Measurements from ENCODE around the gene LGR5. TPM values are rescaled to one million over a fixed set of nuclear protein-coding genes. Genes with fewer than 3 reads are reported as not detected.

LGR5 gene
- total and polyA plus RNA-seq, 10 donors, result 0.02 to 0.19 (median 0.02) TPM; not detected in 7

DNA sequence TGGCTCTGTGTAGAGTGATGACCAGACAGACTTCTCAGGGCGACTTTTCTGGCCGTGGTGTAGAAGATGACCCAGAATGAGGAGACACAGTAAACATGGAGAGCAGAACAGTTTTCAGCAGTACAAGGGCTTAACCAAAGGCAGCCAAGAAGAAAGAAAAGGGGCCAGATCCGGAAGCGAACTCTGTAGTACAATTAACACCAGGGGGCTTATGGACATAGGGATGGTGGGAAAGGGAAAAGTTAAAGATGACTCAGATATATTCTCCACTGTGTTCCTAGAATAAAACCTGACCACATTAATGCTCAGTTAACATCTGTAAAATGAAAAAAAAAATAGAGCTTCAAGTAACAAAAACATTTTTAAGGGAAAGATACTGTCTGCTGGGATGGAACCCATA is 60.2 kb downstream of the LGR5 start:
- H3K9me3 ChIP-seq, result peaks cover 0 to 9% (median 5%) of the 10 kb centered on the region in 8 donors
- no peak overlapping the region for H3K27ac ChIP-seq
- TF ChIP-seq, protein P1, sequence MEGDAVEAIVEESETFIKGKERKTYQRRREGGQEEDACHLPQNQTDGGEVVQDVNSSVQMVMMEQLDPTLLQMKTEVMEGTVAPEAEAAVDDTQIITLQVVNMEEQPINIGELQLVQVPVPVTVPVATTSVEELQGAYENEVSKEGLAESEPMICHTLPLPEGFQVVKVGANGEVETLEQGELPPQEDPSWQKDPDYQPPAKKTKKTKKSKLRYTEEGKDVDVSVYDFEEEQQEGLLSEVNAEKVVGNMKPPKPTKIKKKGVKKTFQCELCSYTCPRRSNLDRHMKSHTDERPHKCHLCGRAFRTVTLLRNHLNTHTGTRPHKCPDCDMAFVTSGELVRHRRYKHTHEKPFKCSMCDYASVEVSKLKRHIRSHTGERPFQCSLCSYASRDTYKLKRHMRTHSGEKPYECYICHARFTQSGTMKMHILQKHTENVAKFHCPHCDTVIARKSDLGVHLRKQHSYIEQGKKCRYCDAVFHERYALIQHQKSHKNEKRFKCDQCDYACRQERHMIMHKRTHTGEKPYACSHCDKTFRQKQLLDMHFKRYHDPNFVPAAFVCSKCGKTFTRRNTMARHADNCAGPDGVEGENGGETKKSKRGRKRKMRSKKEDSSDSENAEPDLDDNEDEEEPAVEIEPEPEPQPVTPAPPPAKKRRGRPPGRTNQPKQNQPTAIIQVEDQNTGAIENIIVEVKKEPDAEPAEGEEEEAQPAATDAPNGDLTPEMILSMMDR (IDR thresholded peaks at IDR 0.05 in 8 of 11, conservative IDR thresholded peaks at IDR 0.05 in 3 of 11), result no peak
- no peak for TF ChIP-seq POLR2A (IDR thresholded peaks at IDR 0.05)
- TF ChIP-seq POLR2AphosphoS5 (IDR thresholded peaks at IDR 0.05), result no peak
- intact Hi-C loops (cut with DNase I; ENCODE audit: low total_unique reads), result no loop called here
- no peak for DNase-seq
- H3K4me1 ChIP-seq, result peaks cover 0 to 6% (median 0%) of the 10 kb centered on the region in 6 donors
- WGBS, 5 donors, result 91 to 98% (median 94%) methylated on average over 4 of the region's 4 CpGs
- H3K36me3 ChIP-seq, result no peaks in the 10 kb centered on the region
- H3K27me3 ChIP-seq (replicated peaks in 1 of 7), result no peaks in the 10 kb centered on the region
- no peak overlapping the region for H3K4me3 ChIP-seq

DNA sequence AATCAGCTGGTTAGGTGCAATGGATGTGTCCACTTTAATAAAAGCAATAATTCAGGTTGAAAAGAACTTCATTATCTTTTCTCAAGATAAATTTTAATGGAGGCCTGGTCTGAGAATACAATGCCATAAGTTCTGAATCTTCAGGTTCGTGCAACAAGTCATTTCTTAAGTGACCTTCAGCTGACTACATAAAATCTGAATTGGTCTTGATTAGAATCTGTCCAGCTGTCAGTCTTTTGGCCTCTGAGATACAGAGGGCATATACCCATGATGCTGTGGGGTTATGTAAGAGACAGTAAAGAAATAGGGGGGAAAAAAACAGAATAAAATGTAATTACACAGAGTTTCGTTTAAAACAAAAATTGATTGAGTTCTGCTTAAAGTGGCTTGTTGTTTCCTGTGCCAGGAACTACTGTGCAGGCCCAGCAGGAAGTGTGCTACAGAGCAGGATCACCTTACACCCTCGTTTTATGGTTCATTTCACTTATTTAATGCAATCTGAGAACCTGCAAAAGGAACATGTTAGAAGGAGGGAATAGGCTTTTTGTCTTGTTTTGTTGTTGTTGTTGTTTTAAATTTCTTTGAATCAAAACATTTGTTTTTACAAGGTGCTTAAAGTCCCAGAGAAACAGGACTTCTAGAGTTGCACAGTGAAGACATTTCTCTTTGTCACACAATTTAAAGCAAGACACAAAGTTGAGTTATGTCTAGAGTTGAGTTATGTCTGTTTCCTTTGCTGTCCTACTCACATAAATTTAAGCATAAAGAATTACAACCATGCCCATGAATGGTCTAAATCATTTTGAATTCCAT is 64.2 kb downstream of the LGR5 start:
- 8 to 14% (median 11%) methylated on average over 3 of the region's 3 CpGs for WGBS, 5 donors
- Histone ChIP-seq H3K27ac (peak overlapping the region in 1 of 8 donors; percentile 45), H3K9me3 (no peaks in the 10 kb centered on the region), H3K36me3 (no peaks in the 10 kb centered on the region), H3K27me3 (replicated peaks in 1 of 7) (no peaks in the 10 kb centered on the region), H3K4me1 (peaks cover 0 to 6% (median 0%) of the 10 kb centered on the region in 6 donors), H3K4me3 (no peak overlapping the region)
- DNase-seq, result no peak
- TF ChIP-seq POLR2A (IDR thresholded peaks at IDR 0.05) (no peak), POLR2AphosphoS5 (IDR thresholded peaks at IDR 0.05) (no peak)
- TF ChIP-seq, protein P1 (IDR thresholded peaks at IDR 0.05 in 8 of 11, conservative IDR thresholded peaks at IDR 0.05 in 3 of 11), result no peak
- intact Hi-C loops (cut with DNase I; ENCODE audit: low total_unique reads), result no loop called here

DNA sequence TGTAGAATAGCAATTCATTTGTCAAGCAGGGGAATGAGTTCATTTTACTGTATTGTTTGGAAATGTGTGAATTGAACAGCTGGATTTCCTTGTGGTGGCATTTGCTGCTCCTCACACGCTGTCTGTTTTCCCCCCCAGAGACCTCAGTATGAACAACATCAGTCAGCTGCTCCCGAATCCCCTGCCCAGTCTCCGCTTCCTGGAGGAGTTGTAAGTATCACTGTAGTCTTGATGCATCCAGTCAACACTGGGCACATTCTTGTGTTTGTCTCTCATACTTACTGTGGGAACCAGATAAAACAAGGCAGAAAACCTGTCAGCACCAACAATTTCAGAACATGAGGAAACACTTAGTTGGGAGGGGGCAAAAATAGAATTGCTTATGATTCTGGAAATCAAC is 64.9 kb downstream of the LGR5 start:
- 39 to 71% (median 49%) methylated on average over 3 of the region's 3 CpGs for WGBS, 5 donors
- H3K36me3 ChIP-seq, result no peaks in the 10 kb centered on the region
- peaks cover 0 to 6% (median 0%) of the 10 kb centered on the region in 6 donors for H3K4me1 ChIP-seq
- DNase-seq, result no peak
- intact Hi-C loops (cut with DNase I; ENCODE audit: low total_unique reads), result no loop called here
- no peak for TF ChIP-seq POLR2A (IDR thresholded peaks at IDR 0.05)
- TF ChIP-seq, protein P1 (IDR thresholded peaks at IDR 0.05 in 8 of 11, conservative IDR thresholded peaks at IDR 0.05 in 3 of 11), result no peak
- H3K27ac ChIP-seq, result no peak overlapping the region
- no peaks in the 10 kb centered on the region for H3K27me3 ChIP-seq (replicated peaks in 1 of 7)
- no peak overlapping the region for H3K4me3 ChIP-seq
- no peaks in the 10 kb centered on the region for H3K9me3 ChIP-seq

DNA sequence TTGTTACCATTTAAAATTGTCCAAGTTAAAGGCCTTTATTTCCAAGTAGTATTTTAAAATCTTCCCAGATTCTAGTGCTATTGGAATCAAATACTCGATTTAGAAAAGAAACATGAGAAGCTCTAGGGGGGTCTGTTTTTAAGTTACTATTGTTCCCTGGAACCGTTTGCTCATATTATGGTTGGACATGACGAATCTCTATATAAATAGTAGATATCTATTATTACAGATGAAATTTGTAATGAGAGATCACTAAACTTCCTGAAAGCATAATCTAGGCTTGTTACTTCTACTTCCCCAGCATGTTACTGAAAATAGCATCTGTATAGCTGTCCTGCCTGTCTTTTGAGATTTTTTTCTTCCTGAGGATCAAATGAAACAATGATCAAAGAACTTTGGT is 70.1 kb downstream of the LGR5 start:
- WGBS, 5 donors, result 73 to 83% (median 75%) methylated on average over 3 of the region's 3 CpGs
- DNase-seq, result no peak
- no peak for TF ChIP-seq POLR2AphosphoS5 (IDR thresholded peaks at IDR 0.05)
- TF ChIP-seq, protein P1 (IDR thresholded peaks at IDR 0.05 in 8 of 11, conservative IDR thresholded peaks at IDR 0.05 in 3 of 11), result no peak
- no peak for TF ChIP-seq POLR2A (IDR thresholded peaks at IDR 0.05)
- no peaks in the 10 kb centered on the region for H3K9me3 ChIP-seq
- no peaks in the 10 kb centered on the region for H3K4me1 ChIP-seq
- intact Hi-C loops (cut with DNase I; ENCODE audit: low total_unique reads), result no loop called here
- no peak overlapping the region for H3K4me3 ChIP-seq
- no peak overlapping the region for H3K27ac ChIP-seq
- no peaks in the 10 kb centered on the region for H3K36me3 ChIP-seq
- H3K27me3 ChIP-seq (replicated peaks in 1 of 7), result no peaks in the 10 kb centered on the region

Data from spleen (tissue), 11 donors.